HEK293T (cell line): ENCODE results near the gene GDF2.

ENCODE experiments used
- ARNT ChIP-seq: fragments of 450-650 bp; IDR thresholded peaks from 2 replicates; pipeline ENCODE4 v1.6.1; 2017; ENCODE audit warnings: mild to moderate bottlenecking
- BHLHE40 ChIP-seq: fragments of 450-650 bp; IDR thresholded peaks from 2 replicates; pipeline ENCODE4 v1.6.1; 2016; ENCODE audit warnings: mild to moderate bottlenecking, moderate library complexity, borderline replicate concordance
- FOXA1 ChIP-seq: fragments of 450-650 bp; IDR thresholded peaks from 2 replicates; pipeline ENCODE4 v1.6.1; 2016; ENCODE audit warnings: mild to moderate bottlenecking
- FOXK2 ChIP-seq: fragments of 450-650 bp; IDR thresholded peaks from 2 replicates; pipeline ENCODE4 v1.6.1; 2016; ENCODE audit warnings: mild to moderate bottlenecking
- FOXM1 ChIP-seq: fragments of 450-650 bp; IDR thresholded peaks from 2 replicates; pipeline ENCODE4 v1.6.1; 2017; ENCODE audit warnings: mild to moderate bottlenecking, borderline replicate concordance
- HDGF ChIP-seq: fragments of 450-650 bp; IDR thresholded peaks from 2 replicates; pipeline ENCODE4 v1.6.1; 2017; ENCODE audit warnings: antibody characterized with exemption, borderline replicate concordance
- L3MBTL2 ChIP-seq: fragments of 450-650 bp; conservative IDR thresholded peaks from 2 replicates; pipeline ENCODE4 v1.6.1; 2016; ENCODE audit warnings: mild to moderate bottlenecking
- LEF1 ChIP-seq: fragments of 450-650 bp; IDR thresholded peaks from 2 replicates; pipeline ENCODE4 v1.6.1; 2017; ENCODE audit warnings: mild to moderate bottlenecking, borderline replicate concordance
- PKNOX1 ChIP-seq: fragments of 450-650 bp; IDR thresholded peaks from 2 replicates; pipeline ENCODE4 v1.6.1; 2016
- TARDBP ChIP-seq: fragments of 450-650 bp; IDR thresholded peaks from 2 replicates; pipeline ENCODE4 v1.6.1; 2016
- ZNF384 ChIP-seq: fragments of 450-650 bp; IDR thresholded peaks from 2 replicates; pipeline ENCODE4 v1.6.1; 2016

DNA sequence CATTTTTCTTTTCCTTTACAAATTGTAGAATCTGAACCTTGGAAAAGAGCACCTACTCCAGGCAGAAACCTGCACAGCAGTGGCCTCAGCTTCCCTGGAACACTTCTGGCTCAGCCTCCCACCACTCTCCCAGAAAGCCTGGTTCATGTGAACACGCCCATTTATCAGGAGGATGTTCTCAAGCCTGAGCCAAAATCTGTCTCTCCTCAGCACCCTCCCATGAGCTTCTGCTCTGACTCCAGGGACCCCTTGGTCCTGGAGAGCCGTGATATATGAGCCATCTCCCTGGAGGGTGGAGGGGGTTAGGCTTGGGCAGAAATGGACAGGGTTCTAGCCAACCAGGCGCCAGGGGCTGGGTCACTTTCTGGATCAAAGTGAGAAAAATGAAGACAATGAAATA, 10.1 kb downstream of the GDF2 start:
- TF ChIP-seq FOXM1 (no peak), HDGF (no peak), ZNF384 (no peak), FOXK2 (no peak), L3MBTL2 (no peak), FOXA1 (no peak), BHLHE40 (no peak), PKNOX1 (no peak), ARNT (no peak), TARDBP (no peak), LEF1 (no peak)
